K562 (cell line): ENCODE measurements around the gene CDKN1C. TPM values are rescaled to one million over a fixed set of nuclear protein-coding genes. Genes with fewer than 3 reads are reported as not detected.

Source experiments
- AFF4 ChIP-seq: sonication (generic); formaldehyde crosslinking; IDR thresholded peaks from 2 replicates; pipeline ENCODE4 v1.8.0; 2023; ENCODE audit warnings: mild to moderate bottlenecking, missing genetic modification reagents
- CREM ChIP-seq: IDR thresholded peaks from 2 replicates; pipeline ENCODE4 v1.6.1; 2014; ENCODE audit warnings: antibody characterized with exemption, low read depth
- CTBP1 ChIP-seq: fragments of 450-650 bp; IDR thresholded peaks from 2 replicates; pipeline ENCODE4 v1.6.1; 2016; ENCODE audit warnings: borderline replicate concordance
- CTCF ChIP-seq, 3 experiments: IDR thresholded peaks in 2 of 3; conservative IDR thresholded peaks in 1 of 3; 2 replicates each; pipeline ENCODE4 v1.5.1; 2011 to 2012; ENCODE audit warnings: low read length in 3 of 3, mild to moderate bottlenecking in 3 of 3, control low read depth in 2 of 3, improper control_type of control experiment in 1 of 3, inconsistent platforms in 1 of 3, low read depth in 1 of 3, mixed read lengths in 1 of 3, moderate library complexity in 1 of 3; ENCODE audit not compliant: insufficient read depth in 2 of 3
- GABPB1 ChIP-seq: sonication (generic); formaldehyde crosslinking; IDR thresholded peaks from 2 replicates; pipeline ENCODE4 v1.8.0; 2022; ENCODE audit warnings: mild to moderate bottlenecking, missing genetic modification reagents
- HNRNPL ChIP-seq: fragments of 200-400 bp; formaldehyde crosslinking; IDR thresholded peaks from 2 replicates; pipeline ENCODE4 v1.6.1; 2017; ENCODE audit warnings: low read depth, mild to moderate bottlenecking, low read length
- L3MBTL2 ChIP-seq: fragments of 450-650 bp; IDR thresholded peaks from 2 replicates; pipeline ENCODE4 v1.6.1; 2016; ENCODE audit warnings: mild to moderate bottlenecking, moderate library complexity
- MAZ ChIP-seq, 2 experiments: fragments of 450-650 bp in 1 of 2; sonication (generic) in 1 of 2; formaldehyde crosslinking; IDR thresholded peaks in 1 of 2; conservative IDR thresholded peaks in 1 of 2; 2 replicates each; pipeline versions ENCODE4 v1.4.0 to v1.5.0; 2020; ENCODE audit warnings: mild to moderate bottlenecking in 1 of 2, missing genetic modification reagents in 1 of 2
- MYNN ChIP-seq, 2 experiments: sonication (generic); formaldehyde crosslinking in 1 of 2; IDR thresholded peaks; 2 replicates each; pipeline versions ENCODE4 v1.5.0 to v1.6.1; 2016 to 2020; ENCODE audit warnings: antibody characterized with exemption in 1 of 2, missing genetic modification reagents in 1 of 2
- NFIX ChIP-seq: fragments of 250-450 bp; sonication (Bioruptor Pico); IDR thresholded peaks from 2 replicates; pipeline ENCODE4 v1.4.0; 2020; ENCODE audit warnings: low read depth, mild to moderate bottlenecking, moderate library complexity
- PTRF ChIP-seq: fragments of 450-650 bp; IDR thresholded peaks from 2 replicates; pipeline ENCODE4 v1.6.1; 2016; ENCODE audit warnings: mild to moderate bottlenecking, missing genetic modification characterization, missing compliant biosample characterization
- SAFB ChIP-seq: fragments of 200-400 bp; formaldehyde crosslinking; IDR thresholded peaks from 2 replicates; pipeline ENCODE4 v1.6.1; 2017; ENCODE audit warnings: low read depth, low read length, borderline replicate concordance
- SMARCA5 ChIP-seq: fragments of 450-650 bp; IDR thresholded peaks from 2 replicates; pipeline ENCODE4 v1.6.1; 2016
- SMC3 ChIP-seq: conservative IDR thresholded peaks from 2 replicates; pipeline ENCODE4 v1.6.1; 2011; ENCODE audit warnings: low read depth, low read length, improper control_type of control experiment; ENCODE audit not compliant: insufficient read depth
- STAG1 ChIP-seq: sonication (generic); formaldehyde crosslinking; IDR thresholded peaks from 2 replicates; pipeline ENCODE4 v1.5.0; 2020; ENCODE audit warnings: missing genetic modification reagents, borderline replicate concordance
- STAT5B ChIP-seq: fragments of 250-450 bp; sonication (Bioruptor Pico); IDR thresholded peaks from 2 replicates; pipeline ENCODE4 v1.8.0; 2021; ENCODE audit warnings: mild to moderate bottlenecking, inconsistent platforms
- ZKSCAN1 ChIP-seq: fragments of 150-350 bp; IDR thresholded peaks from 2 replicates; pipeline ENCODE4 v1.6.1; 2016; ENCODE audit warnings: low read depth, low read length
- ZNF184 ChIP-seq: sonication (generic); formaldehyde crosslinking; IDR thresholded peaks from 2 replicates; pipeline ENCODE4 v1.5.0; 2020; ENCODE audit warnings: missing genetic modification reagents
- ZSCAN32 ChIP-seq: fragments of 450-650 bp; formaldehyde crosslinking; IDR thresholded peaks from 2 replicates; pipeline ENCODE4 v1.4.0; 2020; ENCODE audit warnings: mild to moderate bottlenecking, moderate library complexity
- polyA plus RNA-seq, 8 experiments: library from polyadenylated mRNA; depleted of rRNA in 4 of 8; stranded (reverse) in 5 of 8; unstranded in 3 of 8; fragments of >200 nt; fragmentation: Nextera tagmentation in 2 of 8; fragmentation: Illumina TruSeq in 1 of 8; extraction: Ambion mirVana in 2 of 8; extraction: Trizol in 1 of 8; gene quantifications; 2 replicates each; pipeline versions ENCODE4 v1.2.1 to v1.2.3, GENCODE V29; 2011 to 2014; ENCODE audit warnings: inconsistent platforms in 1 of 8, missing spikeins in 1 of 8
- total RNA-seq, 7 experiments: library from RNA; depleted of rRNA in 6 of 7; stranded (reverse); fragments of >200 nt in 6 of 7; fragmentation: Illumina TruSeq in 2 of 7; extraction: Trizol in 2 of 7; gene quantifications; 2 replicates each; pipeline versions ENCODE4 v1.2.1 to v1.2.3, GENCODE V29; 2011 to 2021; ENCODE audit warnings: low replicate concordance in 1 of 7
- TF ChIP-seq, protein P1 (sequence below): fragments of 450-650 bp; formaldehyde crosslinking; IDR thresholded peaks from 2 replicates; pipeline ENCODE4 v1.4.0; 2020; ENCODE audit warnings: mild to moderate bottlenecking, moderate library complexity

The CDKN1C gene
- total and polyA plus RNA-seq, 9 of the 15 experiments (the other 6 are each of a cell fraction or from before 2014, with no cell fraction given), result 2.8 to 21.1 (median 9.3) TPM

- TF ChIP-seq HNRNPL (peak; percentile 69; the same call in 1 of the 2 replicates), SAFB (no peak), PTRF (tag) (no peak), CTBP1 (peak; percentile 73), AFF4 (no peak), ZKSCAN1 (peak; percentile 94), ZSCAN32 (CRISPR knock-in tag) (no peak), SMC3 (peak; percentile 39; the same call in 1 of the 2 replicates), ZNF184 (no peak), L3MBTL2 (no peak), STAT5B (CRISPR knock-in tag) (no peak), SMARCA5 (peak; percentile 76; the same call in 1 of the 2 replicates), GABPB1 (CRISPR knock-in tag) (peak; percentile 41; the same call in 1 of the 2 replicates), MYNN (IDR thresholded peaks at IDR 0.05) (peak; percentile 80; the same call in 1 of the 2 replicates), MYNN (CRISPR knock-in tag; IDR thresholded peaks at IDR 0.05) (no peak), MAZ (CRISPR knock-in tag; conservative IDR thresholded peaks at IDR 0.05 in 1 of 2, IDR thresholded peaks at IDR 0.05 in 1 of 2) (peak in 1 of 2 experiments; percentile 58; a peak in 1 of 4 replicates), NFIX (CRISPR knock-in tag) (no peak), CREM (0 out of 2 replicates have a peak, but pooled peaks have one; percentile 11), CTCF (IDR thresholded peaks at IDR 0.05 in 2 of 3, conservative IDR thresholded peaks at IDR 0.05 in 1 of 3; ENCODE audit: insufficient read depth in 2 of 3, low read depth in 1 of 3, low read length in 3 of 3) (peak; percentile 78 to 99 (median 90)), STAG1 (CRISPR knock-in tag) (peak; percentile 77; the same call in 1 of the 2 replicates)
- TF ChIP-seq, protein P1, sequence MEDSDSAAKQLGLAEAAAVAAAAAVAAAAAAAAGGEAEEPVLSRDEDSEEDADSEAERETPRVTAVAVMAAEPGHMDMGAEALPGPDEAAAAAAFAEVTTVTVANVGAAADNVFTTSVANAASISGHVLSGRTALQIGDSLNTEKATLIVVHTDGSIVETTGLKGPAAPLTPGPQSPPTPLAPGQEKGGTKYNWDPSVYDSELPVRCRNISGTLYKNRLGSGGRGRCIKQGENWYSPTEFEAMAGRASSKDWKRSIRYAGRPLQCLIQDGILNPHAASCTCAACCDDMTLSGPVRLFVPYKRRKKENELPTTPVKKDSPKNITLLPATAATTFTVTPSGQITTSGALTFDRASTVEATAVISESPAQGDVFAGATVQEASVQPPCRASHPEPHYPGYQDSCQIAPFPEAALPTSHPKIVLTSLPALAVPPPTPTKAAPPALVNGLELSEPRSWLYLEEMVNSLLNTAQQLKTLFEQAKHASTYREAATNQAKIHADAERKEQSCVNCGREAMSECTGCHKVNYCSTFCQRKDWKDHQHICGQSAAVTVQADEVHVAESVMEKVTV, result peak; percentile 36; the same call in 1 of the 2 replicates
Measured at GRCh38 chr11:2930704-2931419, 45.3 kb upstream of the CDKN1C start (continued).
